Heart left ventricle (tissue), 16 donors: ENCODE data around the gene SHE. TPM values are rescaled to one million over a fixed set of nuclear protein-coding genes. Genes with fewer than 3 reads are reported as not detected.
"Not testable (repeated sequence)": the region's sequence is repeated elsewhere in the genome, so short reads cannot be mapped to it uniquely, and the experiment has no call there.

ENCODE experiments used
- ATAC-seq, 4 donors: fragments of 200-7000 bp; cut with Tn5 transposase; one replicate each; pipeline ENCODE4 v1.9.1; 2020 to 2022; ENCODE audit warnings: moderate library complexity in 4 of 4, mild to moderate bottlenecking in 3 of 4, moderate number of reproducible peaks in 1 of 4
- DNase-seq, 5 donors: peaks; one replicate each; pipeline ENCODE4 v3.0.0-alpha.2; 2020
- H3K27ac ChIP-seq, 12 donors: fragments of 200-600 bp; sonication (generic) in 4 of 12; one replicate each; pipeline versions ENCODE4 v1.5.0 to v1.8.0; 2016 to 2022; ENCODE audit warnings: mild to moderate bottlenecking in 2 of 12
- H3K27me3 ChIP-seq, 9 donors: fragments of 200-600 bp; sonication (generic) in 2 of 9; one replicate each; pipeline versions ENCODE4 v1.5.1 to v1.8.0; 2016 to 2022; ENCODE audit warnings: mild to moderate bottlenecking in 3 of 9
- H3K36me3 ChIP-seq, 9 donors: fragments of 200-600 bp; sonication (generic) in 2 of 9; one replicate each; pipeline versions ENCODE4 v1.5.0 to v1.8.0; 2018 to 2022; ENCODE audit warnings: mild to moderate bottlenecking in 2 of 9
- H3K4me1 ChIP-seq, 12 donors: fragments of 200-600 bp; sonication (generic) in 4 of 12; one replicate each; pipeline versions ENCODE4 v1.5.0 to v1.8.0; 2016 to 2022; ENCODE audit warnings: mild to moderate bottlenecking in 3 of 12
- H3K4me3 ChIP-seq, 12 donors: fragments of 200-600 bp; sonication (generic) in 4 of 12; one replicate each; pipeline versions ENCODE4 v1.5.0 to v1.8.0; 2017 to 2022; ENCODE audit warnings: mild to moderate bottlenecking in 9 of 12, moderate library complexity in 4 of 12
- H3K9me3 ChIP-seq, 12 donors: fragments of 200-600 bp; sonication (generic) in 4 of 12; one replicate each; pipeline versions ENCODE4 v1.5.0 to v1.8.0; 2016 to 2022; ENCODE audit warnings: mild to moderate bottlenecking in 1 of 12
- CTCF ChIP-seq, 12 donors: fragments of 200-600 bp; sonication (generic) in 4 of 12; IDR thresholded peaks; one replicate each; pipeline versions ENCODE4 v1.5.0 to v1.8.0; 2018 to 2022; ENCODE audit warnings: antibody characterized with exemption in 12 of 12, mild to moderate bottlenecking in 5 of 12
- POLR2A ChIP-seq, 2 donors: fragments of 450-650 bp; IDR thresholded peaks; one replicate each; pipeline ENCODE4 v1.6.1; 2017; ENCODE audit warnings: antibody characterized with exemption in 2 of 2, mild to moderate bottlenecking in 2 of 2, moderate library complexity in 2 of 2
- WGBS, 4 donors: extraction: QIAGEN DNeasy Blood & Tissue Kit in 2 of 4; methylation state at CpG; one replicate each; pipeline versions ENCODE4 v1.1.5 to v1.1.7; 2013 to 2018; 5-methylcytosine and 5-hydroxymethylcytosine counted together
- intact Hi-C, 10 donors: fragments of 100-400 bp; cut with DNase I; formaldehyde crosslinking; loops; one replicate each; pipeline versions ENCODE4 v1.11.1 to v1.14.2; 2022
- polyA plus RNA-seq, 2 donors: library from polyadenylated mRNA; stranded (reverse); fragments of 200-250 nt; gene quantifications; one replicate each; pipeline ENCODE4 v1.2.3, GENCODE V29; 2013
- total RNA-seq, 9 donors: library from RNA; depleted of rRNA in 2 of 9; stranded (reverse); fragments of >200 nt in 2 of 9; fragmentation: NEBNext Ultra II Directional in 3 of 9; extraction: Animal tissue kit (Norgen Biotek cat#: 25700) in 3 of 9; gene quantifications; one replicate each; pipeline versions ENCODE4 v1.1.0 to v1.2.4, GENCODE V29; 2016 to 2023
- donor health status: ischemic (EF 13 %, LVEDD 7.1; RV severe dilation, severe dysfunction).
- donor health status: healthy with polysubstance abuse.
- donor health status: DM: no; HTN: yes; CAD: no.
- donor health status: DM: no; HTN: no; CAD: no.
- donor health status: ischemic (EF 25% LVEDD 6.9; RV normal size, moderate dysfunction).
- donor health status: ischemic (EF 25% LVEDD 5.7; RV mildly dilated, moderate dysfunction).
- donor health status: healthy.
- donor health status: DM: yes; HTN: yes; CAD: no.
- donor health status: ischemic (EF 35%, LVEDD 5.7; RV mildly dilated, moderate dysfunction).
- donor health status: nonischemic (EF 11% LVEDD 7.7; RV severe dilation, severe dysfunction).
- donor health status: DM: yes; HTN: yes; CAD: no.
- donor health status: PGD.
- donor health status: ischemic (EF 29% LVEDD 5.4; RV normal size, mild dysfunction).
- donor health status: nonischemic (EF 23%, LVEDD 6.1; RV moderate dilation, normal function).

Gene SHE
- total and polyA plus RNA-seq, 11 donors, result 10.1 to 19.4 (median 11.9) TPM

- Histone ChIP-seq H3K27ac (peak overlapping the region in 11 of 12 donors; percentile 8 to 88 (median 47)), H3K36me3 (peaks cover 0 to 52% (median 15%) of the 10 kb centered on the region in 9 donors), H3K4me1 (peaks cover 11 to 86% (median 54%) of the 10 kb centered on the region in 12 donors), H3K9me3 (no peaks in the 10 kb centered on the region), H3K4me3 (peak overlapping the region in 1 of 12 donors; percentile 4), H3K27me3 (no peaks in the 10 kb centered on the region)
- DNase-seq (no peak), ATAC-seq (no peak)
- intact Hi-C loops, result no loop called here
- TF ChIP-seq CTCF (IDR thresholded peaks at IDR 0.05) (no peak), POLR2A (IDR thresholded peaks at IDR 0.05) (no peak)
- WGBS, 4 donors, result 50 to 70% (median 59%) methylated on average over 20 of the region's 20 CpGs
Observed at GRCh38 chr1:154488922-154489321, 13.3 kb downstream of the SHE start.

- ATAC-seq, H3K27me3 ChIP-seq, DNase-seq, H3K9me3 ChIP-seq, intact Hi-C loops, H3K4me3 ChIP-seq: not testable (repeated sequence)
- WGBS, 4 donors, result 61 to 83% (median 70%) methylated on average over 5 of the region's 5 CpGs
- Histone ChIP-seq H3K4me1 (peaks cover 9 to 73% (median 43%) of the 10 kb centered on the region in 12 donors), H3K36me3 (peaks cover 0 to 63% (median 15%) of the 10 kb centered on the region in 9 donors), H3K27ac (peak overlapping the region; percentile 32 to 79 (median 69))
Observed at GRCh38 chr1:154486756-154487155, 15.5 kb downstream of the SHE start.

DNA sequence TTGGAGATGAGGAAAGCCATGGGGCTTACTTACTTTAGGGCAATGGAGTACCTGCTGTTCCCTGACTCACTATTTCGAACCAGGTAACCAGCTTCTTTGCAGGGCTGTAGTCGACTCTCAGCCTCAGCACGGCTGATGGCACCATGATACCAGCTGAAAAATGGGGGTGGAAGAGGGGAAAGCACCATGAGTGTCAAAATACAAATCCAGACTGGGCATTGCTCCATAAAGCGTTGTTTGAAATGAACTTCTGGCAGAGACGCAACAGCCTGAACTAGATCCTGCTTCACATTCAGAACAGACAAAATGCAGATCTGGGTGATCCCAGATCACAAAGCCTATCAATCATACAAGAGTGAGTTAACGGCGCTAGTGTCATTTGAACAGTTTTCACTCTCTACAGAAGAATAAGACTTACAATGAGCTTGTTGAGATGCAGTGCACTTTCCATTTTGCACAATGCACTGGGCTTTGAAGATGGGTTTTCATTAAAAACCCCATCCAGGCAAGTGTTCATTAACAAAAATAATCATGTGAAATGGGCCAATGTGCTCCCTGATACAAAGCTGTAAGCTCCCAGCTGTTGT lies 16.2 kb downstream of the SHE start:
- Histone ChIP-seq H3K4me1 (peaks cover 9 to 73% (median 41%) of the 10 kb centered on the region in 12 donors), H3K9me3 (no peaks in the 10 kb centered on the region), H3K4me3 (no peak overlapping the region), H3K27me3 (no peaks in the 10 kb centered on the region), H3K36me3 (peaks cover 0 to 63% (median 15%) of the 10 kb centered on the region in 9 donors), H3K27ac (peak overlapping the region; percentile 32 to 79 (median 69))
- DNase-seq, result no peak
- no peak for TF ChIP-seq CTCF (IDR thresholded peaks at IDR 0.05)
- no peak for TF ChIP-seq POLR2A (IDR thresholded peaks at IDR 0.05)
- ATAC-seq, result no peak
- intact Hi-C loops, result loop anchor here in 2 of 10 donors (1.0 to 2.0 kb wide), 3 partner anchors 7 to 17 kb away; partner anchors contain the start of genes SHE (in 1 of the 2) and TDRD10 (in 1 of the 2)
- 52 to 63% (median 58%) methylated on average over 7 of the region's 7 CpGs for WGBS, 4 donors

- Histone ChIP-seq H3K27ac (peak overlapping the region in 11 of 12 donors; percentile 58 to 88 (median 77)), H3K4me3 (no peak overlapping the region), H3K4me1 (peaks cover 12 to 73% (median 37%) of the 10 kb centered on the region in 12 donors), H3K27me3 (no peaks in the 10 kb centered on the region), H3K9me3 (no peaks in the 10 kb centered on the region), H3K36me3 (peaks cover 0 to 66% (median 15%) of the 10 kb centered on the region in 9 donors)
- peak; percentile 84 to 97 (median 89) for ATAC-seq
- intact Hi-C loops, result loop anchor here in 2 of 10 donors (1.0 to 2.0 kb wide), 3 partner anchors 8 to 18 kb away; partner anchors contain the start of genes SHE (in 1 of the 2) and TDRD10 (in 1 of the 2)
- whole genome bisulfite sequencing, 4 donors, result 58 to 71% (median 62%) methylated on average over 5 of the region's 5 CpGs
- no peak for TF ChIP-seq CTCF (IDR thresholded peaks at IDR 0.05)
- TF ChIP-seq POLR2A (IDR thresholded peaks at IDR 0.05), result no peak
- DNase-seq, result peak in 4 of 5 donors; percentile 69 to 82 (median 78)
Observed at GRCh38 chr1:154485106-154485505, 17.1 kb downstream of the SHE start.
